Body of pancreas (tissue), 4 donors: Measurements from ENCODE around the gene TRAFD1. TPM values are rescaled to one million over a fixed set of nuclear protein-coding genes. Genes with fewer than 3 reads are reported as not detected.

ENCODE experiments used
- ATAC-seq: fragments of 150-250 bp; one replicate; pipeline ENCODE4 v1.9.1; 2016
- DNase-seq, 4 donors: peaks; one replicate each; pipeline ENCODE4 v3.0.0-alpha.2; 2019
- H3K27ac ChIP-seq, 4 donors: fragments of 200-600 bp; sonication (generic); 1 replicate in 3 of 4; 2 replicates in 1 of 4; pipeline versions ENCODE4 v1.5.1 to v1.6.1; 2016 to 2019; ENCODE audit warnings: mild to moderate bottlenecking in 1 of 4, mixed read lengths in 1 of 4, moderate library complexity in 1 of 4
- H3K27me3 ChIP-seq, 2 donors: fragments of 200-600 bp; sonication (generic); one replicate each; pipeline ENCODE4 v1.6.0; 2016; ENCODE audit warnings: mild to moderate bottlenecking in 1 of 2
- H3K36me3 ChIP-seq, 2 donors: fragments of 200-600 bp; sonication (generic); replicated peaks in 1 of 2; 2 replicates each; pipeline ENCODE4 v1.5.1; 2016; ENCODE audit warnings: low read depth in 2 of 2; ENCODE audit not compliant: insufficient read depth in 1 of 2
- H3K4me1 ChIP-seq: fragments of 200-600 bp; sonication (generic); one replicate; pipeline ENCODE4 v1.6.0; 2016
- H3K4me3 ChIP-seq, 2 donors: fragments of 200-600 bp; sonication (generic); 1 replicate in 1 of 2; 2 replicates in 1 of 2; pipeline ENCODE4 v1.5.1; 2016 to 2019
- H3K9me3 ChIP-seq, 3 donors: fragments of 200-600 bp; sonication (generic); 1 replicate in 2 of 3; 2 replicates in 1 of 3; pipeline ENCODE4 v1.5.1; 2016
- CTCF ChIP-seq, 7 experiments: fragments of 450-650 bp in 4 of 7; fragments of 200-600 bp in 3 of 7; sonication (generic) in 3 of 7; IDR thresholded peaks; one replicate each; pipeline ENCODE4 v1.5.1; 2016 to 2019; ENCODE audit warnings: antibody characterized with exemption in 7 of 7
- POLR2A ChIP-seq, 3 donors: fragments of 450-650 bp; IDR thresholded peaks; one replicate each; pipeline ENCODE4 v1.6.1; 2016; ENCODE audit warnings: antibody characterized with exemption in 3 of 3, mild to moderate bottlenecking in 2 of 3
- WGBS, 2 donors: methylation state at CpG; one replicate each; pipeline ENCODE4 v1.1.5; 2017; 5-methylcytosine and 5-hydroxymethylcytosine counted together
- intact Hi-C: fragments of 100-400 bp; cut with DNase I; formaldehyde crosslinking; loops from one replicate; pipeline ENCODE4 v1.15.1; 2023
- total RNA-seq, 2 donors: library from RNA; depleted of rRNA; stranded (reverse); fragments of >200 nt; gene quantifications; one replicate each; pipeline ENCODE4 v1.1.0, GENCODE V29; 2016

The TRAFD1 gene
- total RNA-seq, 2 donors from 2014 or later: 13.2 to 15.3 TPM

GRCh38 chr12:112192475-112192874 is 67.1 kb downstream of the TRAFD1 start:
- no peaks in the 10 kb centered on the region for H3K4me1 ChIP-seq
- H3K36me3 ChIP-seq: peaks cover 7 to 12% of the 10 kb centered on the region in 2 donors
- no peaks in the 10 kb centered on the region for H3K27me3 ChIP-seq
- ATAC-seq (no peak), DNase-seq (no peak)
- TF ChIP-seq POLR2A (IDR thresholded peaks at IDR 0.05) (no peak), CTCF (IDR thresholded peaks at IDR 0.05) (no peak)
- WGBS, 2 donors: 92 to 95% methylated on average over 13 of the region's 13 CpGs
- intact Hi-C loops: loop anchor here (10.0 kb wide), 1 partner anchor 192 kb away; the partner anchor contains the start of gene HECTD4
- H3K27ac ChIP-seq: no peak overlapping the region
- H3K9me3 ChIP-seq: no peaks in the 10 kb centered on the region
- no peak overlapping the region for H3K4me3 ChIP-seq

- Histone ChIP-seq H3K36me3 (peaks cover 7 to 18% of the 10 kb centered on the region in 2 donors), H3K27ac (no peak overlapping the region), H3K4me3 (no peak overlapping the region), H3K27me3 (no peaks in the 10 kb centered on the region), H3K4me1 (no peaks in the 10 kb centered on the region), H3K9me3 (no peaks in the 10 kb centered on the region)
- DNase-seq: no peak
- ATAC-seq: no peak
- TF ChIP-seq POLR2A (IDR thresholded peaks at IDR 0.05) (no peak), CTCF (IDR thresholded peaks at IDR 0.05) (no peak)
- WGBS, 2 donors: 92% methylated on average over 18 to 20 of the region's 20 CpGs
- intact Hi-C loops: loop anchor here (10.0 kb wide), 1 partner anchor 190 kb away; the partner anchor contains the start of gene HECTD4
These were observed 69.4 kb downstream of the TRAFD1 start for GRCh38 chr12:112194601-112195247.

- H3K27me3 ChIP-seq: no peaks in the 10 kb centered on the region
- 84 to 87% methylated on average over 9 of the region's 9 CpGs for WGBS, 2 donors
- no peaks in the 10 kb centered on the region for H3K4me1 ChIP-seq
- H3K36me3 ChIP-seq: peaks cover 7 to 22% of the 10 kb centered on the region in 2 donors
- H3K4me3 ChIP-seq: no peak overlapping the region
- intact Hi-C loops: loop anchor here (10.0 kb wide), 1 partner anchor 188 kb away; the partner anchor contains the start of gene HECTD4
- DNase-seq: no peak
- TF ChIP-seq POLR2A (IDR thresholded peaks at IDR 0.05): no peak
- no peak for TF ChIP-seq CTCF (IDR thresholded peaks at IDR 0.05)
- ATAC-seq: no peak
- H3K9me3 ChIP-seq: no peaks in the 10 kb centered on the region
- no peak overlapping the region for H3K27ac ChIP-seq
These were observed 71.0 kb downstream of the TRAFD1 start for GRCh38 chr12:112196196-112196875.

GRCh38 chr12:112198120-112198733 is 72.9 kb downstream of the TRAFD1 start:
- peak; percentile 60 for ATAC-seq
- peak; percentile 49 to 68 (median 54) for DNase-seq
- Histone ChIP-seq H3K4me3 (no peak overlapping the region), H3K9me3 (no peaks in the 10 kb centered on the region), H3K27ac (no peak overlapping the region), H3K4me1 (no peaks in the 10 kb centered on the region), H3K27me3 (no peaks in the 10 kb centered on the region), H3K36me3 (peaks cover 0 to 18% of the 10 kb centered on the region in 2 donors)
- intact Hi-C loops: loop anchor here (10.0 kb wide), 1 partner anchor 187 kb away; the partner anchor contains the start of gene HECTD4
- no peak for TF ChIP-seq POLR2A (IDR thresholded peaks at IDR 0.05)
- peak; percentile 15 to 56 (median 46) for TF ChIP-seq CTCF (IDR thresholded peaks at IDR 0.05)
- WGBS, 2 donors: 83 to 90% methylated on average over 9 of the region's 9 CpGs
